ENCODE results near the gene SLC7A5.

Gene SLC7A5

DNA sequence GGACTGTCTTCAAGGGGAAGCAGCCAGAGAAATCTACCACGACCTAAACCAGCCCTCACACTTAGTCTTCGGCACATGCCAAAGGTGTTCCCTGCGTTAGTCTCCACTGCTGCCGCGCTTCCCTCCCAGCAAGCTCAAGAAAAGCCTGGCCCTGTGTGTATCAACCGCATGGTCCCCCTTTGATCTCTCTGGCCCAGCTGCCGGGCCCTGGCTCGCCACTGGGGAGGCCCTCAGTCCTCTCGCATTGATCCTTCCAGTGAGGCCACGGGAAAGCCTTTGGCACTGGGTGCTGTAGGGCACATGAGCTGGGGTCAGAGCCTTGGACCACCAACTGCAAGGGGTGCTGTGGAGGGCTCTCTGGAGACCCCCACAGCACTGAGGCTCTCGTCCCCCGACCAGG lies 74.0 kb downstream of the SLC7A5 start:
- H3K23ac ChIP-seq (ENCODE audit: low read length in 2 of 2): no peak overlapping the region
- no peak overlapping the region for H3K4ac ChIP-seq (ENCODE audit: low read depth in 1 of 2, low read length in 2 of 2)
- no peak for DNase-seq
- no peak overlapping the region for H4K91ac ChIP-seq (ENCODE audit: low read length)
- no peak overlapping the region for H3K4me2 ChIP-seq (ENCODE audit: low read length, poor library complexity, severe bottlenecking)
- no peaks in the 10 kb centered on the region for H3K36me3 ChIP-seq (ENCODE audit: control insufficient read depth in 1 of 2, insufficient read depth in 2 of 2, low read depth in 1 of 2, low read length in 2 of 2)
- 86% methylated on average over 12 of the region's 12 CpGs for WGBS
- H2BK15ac ChIP-seq (ENCODE audit: low read depth, poor library complexity, severe bottlenecking): no peak overlapping the region
- H3K9me3 ChIP-seq (ENCODE audit: control insufficient read depth, low read length): no peaks in the 10 kb centered on the region
- H3K4me1 ChIP-seq (ENCODE audit: control insufficient read depth, insufficient read depth, low read depth, low read length): peaks cover 3% of the 10 kb centered on the region
- no peak overlapping the region for H3K9ac ChIP-seq (ENCODE audit: low read length)
- H2BK5ac ChIP-seq (ENCODE audit: low read depth, low read length, poor library complexity, severe bottlenecking): no peak overlapping the region
- H3K18ac ChIP-seq (ENCODE audit: low read depth in 1 of 2, low read length in 2 of 2): no peak overlapping the region
- H2AFZ ChIP-seq (ENCODE audit: low read depth, low read length): no peak overlapping the region
- H2AK5ac ChIP-seq (ENCODE audit: low read length, severe bottlenecking): no peak overlapping the region
- H2BK120ac ChIP-seq (ENCODE audit: low read depth, low read length): no peak overlapping the region
- H3K14ac ChIP-seq (ENCODE audit: low read length in 2 of 2): no peak overlapping the region
- H2BK12ac ChIP-seq (ENCODE audit: low read length in 2 of 2): no peak overlapping the region
- H4K8ac ChIP-seq (ENCODE audit: low read length): no peak overlapping the region
- peaks cover 14 to 30% of the 10 kb centered on the region in 2 experiments for H3K27me3 ChIP-seq (ENCODE audit: control insufficient read depth in 1 of 2, insufficient read depth in 1 of 2, low read length in 2 of 2)
- no peak overlapping the region for H3K4me3 ChIP-seq (ENCODE audit: insufficient read depth in 1 of 2, low read depth in 1 of 2, low read length in 2 of 2)
- H3K79me1 ChIP-seq (replicated peaks; ENCODE audit: low read length, poor library complexity, severe bottlenecking): no peaks in the 10 kb centered on the region
- H3K27ac ChIP-seq (ENCODE audit: low read length, poor library complexity, severe bottlenecking): no peak overlapping the region

- H3K23ac ChIP-seq (ENCODE audit: low read length in 2 of 2): no peak overlapping the region
- no peaks in the 10 kb centered on the region for H3K36me3 ChIP-seq (ENCODE audit: control insufficient read depth in 1 of 2, insufficient read depth in 2 of 2, low read depth in 1 of 2, low read length in 2 of 2)
- H3K4me2 ChIP-seq (ENCODE audit: low read length, poor library complexity, severe bottlenecking): no peak overlapping the region
- H3K9ac ChIP-seq (ENCODE audit: low read length): no peak overlapping the region
- no peaks in the 10 kb centered on the region for H3K9me3 ChIP-seq (ENCODE audit: control insufficient read depth, low read length)
- H3K27ac ChIP-seq (ENCODE audit: low read length, poor library complexity, severe bottlenecking): no peak overlapping the region
- H3K27me3 ChIP-seq (ENCODE audit: control insufficient read depth in 1 of 2, insufficient read depth in 1 of 2, low read length in 2 of 2): peaks cover 14 to 30% of the 10 kb centered on the region in 2 experiments
- WGBS: 92% methylated on average over 14 of the region's 14 CpGs
- H3K4me3 ChIP-seq (ENCODE audit: insufficient read depth in 1 of 2, low read depth in 1 of 2, low read length in 2 of 2): no peak overlapping the region
- H3K4ac ChIP-seq (ENCODE audit: low read depth in 1 of 2, low read length in 2 of 2): no peak overlapping the region
- no peak overlapping the region for H4K91ac ChIP-seq (ENCODE audit: low read length)
- H3K14ac ChIP-seq (ENCODE audit: low read length in 2 of 2): no peak overlapping the region
- no peak for DNase-seq
- H2BK5ac ChIP-seq (ENCODE audit: low read depth, low read length, poor library complexity, severe bottlenecking): no peak overlapping the region
- no peak overlapping the region for H2BK12ac ChIP-seq (ENCODE audit: low read length in 2 of 2)
- no peak overlapping the region for H4K8ac ChIP-seq (ENCODE audit: low read length)
- no peak overlapping the region for H2AK5ac ChIP-seq (ENCODE audit: low read length, severe bottlenecking)
- peaks cover 9% of the 10 kb centered on the region for H3K4me1 ChIP-seq (ENCODE audit: control insufficient read depth, insufficient read depth, low read depth, low read length)
- H3K18ac ChIP-seq (ENCODE audit: low read depth in 1 of 2, low read length in 2 of 2): no peak overlapping the region
- no peak overlapping the region for H2BK120ac ChIP-seq (ENCODE audit: low read depth, low read length)
- H2AFZ ChIP-seq (ENCODE audit: low read depth, low read length): no peak overlapping the region
- no peak overlapping the region for H2BK15ac ChIP-seq (ENCODE audit: low read depth, poor library complexity, severe bottlenecking)
- no peaks in the 10 kb centered on the region for H3K79me1 ChIP-seq (replicated peaks; ENCODE audit: low read length, poor library complexity, severe bottlenecking)
Observed at GRCh38 chr16:87794485-87795078, 74.7 kb downstream of the SLC7A5 start.

GRCh38 chr16:87792205-87792565 lies 77.1 kb downstream of the SLC7A5 start:
- Histone ChIP-seq H3K4me2 (ENCODE audit: low read length, poor library complexity, severe bottlenecking) (no peak overlapping the region), H3K27me3 (ENCODE audit: control insufficient read depth in 1 of 2, insufficient read depth in 1 of 2, low read length in 2 of 2) (peaks cover 14 to 21% of the 10 kb centered on the region in 2 experiments), H3K14ac (ENCODE audit: low read length in 2 of 2) (no peak overlapping the region), H4K8ac (ENCODE audit: low read length) (no peak overlapping the region), H2BK15ac (ENCODE audit: low read depth, poor library complexity, severe bottlenecking) (no peak overlapping the region), H2BK12ac (ENCODE audit: low read length in 2 of 2) (no peak overlapping the region), H2AFZ (ENCODE audit: low read depth, low read length) (no peak overlapping the region), H3K79me1 (replicated peaks; ENCODE audit: low read length, poor library complexity, severe bottlenecking) (no peaks in the 10 kb centered on the region), H2AK5ac (ENCODE audit: low read length, severe bottlenecking) (no peak overlapping the region), H3K4me1 (ENCODE audit: control insufficient read depth, insufficient read depth, low read depth, low read length) (peaks cover 9% of the 10 kb centered on the region), H4K91ac (ENCODE audit: low read length) (no peak overlapping the region), H2BK5ac (ENCODE audit: low read depth, low read length, poor library complexity, severe bottlenecking) (no peak overlapping the region), H3K9ac (ENCODE audit: low read length) (no peak overlapping the region), H2BK120ac (ENCODE audit: low read depth, low read length) (no peak overlapping the region), H3K27ac (ENCODE audit: low read length, poor library complexity, severe bottlenecking) (no peak overlapping the region), H3K23ac (ENCODE audit: low read length in 2 of 2) (no peak overlapping the region), H3K9me3 (ENCODE audit: control insufficient read depth, low read length) (no peaks in the 10 kb centered on the region), H3K18ac (ENCODE audit: low read depth in 1 of 2, low read length in 2 of 2) (no peak overlapping the region), H3K4me3 (ENCODE audit: insufficient read depth in 1 of 2, low read depth in 1 of 2, low read length in 2 of 2) (no peak overlapping the region), H3K36me3 (ENCODE audit: control insufficient read depth in 1 of 2, insufficient read depth in 2 of 2, low read depth in 1 of 2, low read length in 2 of 2) (no peaks in the 10 kb centered on the region), H3K4ac (ENCODE audit: low read depth in 1 of 2, low read length in 2 of 2) (no peak overlapping the region)
- DNase-seq: no peak
- 87% methylated on average over 7 of the region's 7 CpGs for WGBS

DNA sequence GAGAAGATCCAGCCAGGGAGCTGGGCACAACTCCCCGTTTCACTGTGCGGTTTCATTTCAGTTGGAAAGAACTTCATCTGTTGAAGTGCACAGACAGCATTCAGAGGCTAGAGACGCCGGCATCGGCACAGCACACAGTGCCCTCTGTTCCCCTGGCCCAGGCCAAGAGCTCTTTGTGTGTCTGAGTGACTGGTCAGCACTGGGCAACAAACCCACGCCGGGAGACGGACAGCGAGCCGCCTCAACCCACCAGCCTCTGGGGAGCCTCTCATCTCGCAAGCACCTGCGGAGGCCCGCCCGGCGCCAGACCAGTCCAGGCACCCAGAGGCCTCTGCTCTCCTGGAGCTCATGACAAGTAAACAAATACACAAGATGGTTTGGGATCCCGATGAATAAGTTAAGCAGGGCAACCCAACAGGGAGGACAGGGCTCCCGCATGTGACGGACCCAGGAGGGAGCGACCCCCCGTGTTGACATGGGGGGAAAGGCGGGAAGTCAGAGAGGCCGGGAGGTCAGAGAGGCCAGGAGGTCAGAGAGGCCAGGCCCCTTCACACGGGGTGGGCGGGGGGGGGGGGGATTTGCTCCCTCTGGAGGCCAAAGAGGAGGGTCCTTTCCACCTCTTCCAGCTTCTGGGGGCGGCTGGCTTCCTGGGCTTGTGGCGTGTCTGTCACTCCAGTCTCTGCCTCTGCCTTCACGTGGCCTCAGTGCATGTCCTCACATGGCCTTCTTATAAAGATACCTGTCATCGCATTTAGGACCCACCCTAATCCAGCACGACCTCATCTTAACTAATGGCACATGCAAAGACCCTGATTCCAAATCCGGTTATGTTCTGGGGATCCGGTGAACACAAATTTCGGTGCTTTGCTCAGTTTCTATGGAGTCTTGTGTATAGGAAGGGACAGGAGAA lies 77.8 kb downstream of the SLC7A5 start:
- WGBS: 89% methylated on average over 30 of the region's 32 CpGs

More for the DNA sequence above, 77.8 kb downstream of the SLC7A5 start:
- no peaks in the 10 kb centered on the region for H3K79me1 ChIP-seq (replicated peaks; ENCODE audit: low read length, poor library complexity, severe bottlenecking)
- H4K91ac ChIP-seq (ENCODE audit: low read length): no peak overlapping the region
- no peak overlapping the region for H2AK5ac ChIP-seq (ENCODE audit: low read length, severe bottlenecking)
- H3K27me3 ChIP-seq (ENCODE audit: control insufficient read depth in 1 of 2, insufficient read depth in 1 of 2, low read length in 2 of 2): peaks cover 14 to 18% of the 10 kb centered on the region in 2 experiments
- no peaks in the 10 kb centered on the region for H3K9me3 ChIP-seq (ENCODE audit: control insufficient read depth, low read length)
- no peak overlapping the region for H3K4me2 ChIP-seq (ENCODE audit: low read length, poor library complexity, severe bottlenecking)
- H2BK15ac ChIP-seq (ENCODE audit: low read depth, poor library complexity, severe bottlenecking): no peak overlapping the region
- peaks cover 9% of the 10 kb centered on the region for H3K4me1 ChIP-seq (ENCODE audit: control insufficient read depth, insufficient read depth, low read depth, low read length)
- no peak overlapping the region for H4K8ac ChIP-seq (ENCODE audit: low read length)
- no peak overlapping the region for H2BK12ac ChIP-seq (ENCODE audit: low read length in 2 of 2)
- H3K4me3 ChIP-seq (ENCODE audit: insufficient read depth in 1 of 2, low read depth in 1 of 2, low read length in 2 of 2): no peak overlapping the region
- H2BK5ac ChIP-seq (ENCODE audit: low read depth, low read length, poor library complexity, severe bottlenecking): no peak overlapping the region
- no peak overlapping the region for H2AFZ ChIP-seq (ENCODE audit: low read depth, low read length)
- H3K9ac ChIP-seq (ENCODE audit: low read length): no peak overlapping the region
- no peak for DNase-seq
- no peak overlapping the region for H3K27ac ChIP-seq (ENCODE audit: low read length, poor library complexity, severe bottlenecking)
- H3K36me3 ChIP-seq (ENCODE audit: control insufficient read depth in 1 of 2, insufficient read depth in 2 of 2, low read depth in 1 of 2, low read length in 2 of 2): no peaks in the 10 kb centered on the region
- H2BK120ac ChIP-seq (ENCODE audit: low read depth, low read length): no peak overlapping the region
- H3K18ac ChIP-seq (ENCODE audit: low read depth in 1 of 2, low read length in 2 of 2): no peak overlapping the region
- no peak overlapping the region for H3K23ac ChIP-seq (ENCODE audit: low read length in 2 of 2)
- H3K4ac ChIP-seq (ENCODE audit: low read depth in 1 of 2, low read length in 2 of 2): no peak overlapping the region
- no peak overlapping the region for H3K14ac ChIP-seq (ENCODE audit: low read length in 2 of 2)
